ENCODE measurements around the gene CADPS2.

CADPS2 gene

DNA sequence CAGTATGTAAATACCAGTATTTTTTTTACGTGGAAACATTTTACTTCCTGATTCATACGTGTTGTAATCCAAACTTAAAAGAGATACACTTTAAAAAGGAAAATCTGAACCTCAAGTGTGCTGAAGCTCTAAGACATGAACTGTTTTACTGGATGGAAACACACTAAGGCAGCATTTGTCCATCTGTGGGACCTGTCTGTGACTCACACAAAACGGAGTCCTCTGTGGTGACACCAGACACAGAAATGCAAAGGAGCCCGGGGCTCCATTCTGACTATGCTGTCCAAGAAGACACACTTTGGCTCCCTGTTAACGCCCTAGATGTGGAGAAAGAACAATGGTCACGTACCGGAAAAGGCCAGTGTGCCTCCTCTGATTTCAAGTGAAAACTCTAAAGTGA is 211.2 kb downstream of the CADPS2 start:
- no peak overlapping the region for H2AFZ ChIP-seq (ENCODE audit: low read length)
- DNase-seq = no peak

DNA sequence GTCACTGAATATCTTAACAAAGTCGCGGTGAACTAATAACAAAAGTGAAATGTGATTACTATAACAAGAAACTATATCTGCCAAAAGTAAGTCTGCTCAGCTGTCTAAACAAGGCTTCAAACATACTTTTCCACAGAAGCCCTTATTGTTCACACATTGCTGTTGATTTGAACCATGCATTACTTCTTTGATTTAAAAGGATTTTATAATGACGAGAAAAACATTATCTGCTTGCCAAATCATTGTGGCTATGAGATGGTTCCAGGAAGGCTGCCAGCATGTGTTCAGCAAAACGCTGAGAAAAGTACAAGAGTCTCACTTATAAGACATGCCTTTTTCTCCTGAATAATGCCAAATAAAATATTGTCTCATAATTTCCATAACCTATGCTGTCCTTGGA is 211.8 kb downstream of the CADPS2 start:
- H3K4me3 ChIP-seq (ENCODE audit: low read length) = no peak overlapping the region
- no peaks in the 10 kb centered on the region for H3K27me3 ChIP-seq (replicated peaks; ENCODE audit: insufficient read depth, low read length)
- H3K27ac ChIP-seq (ENCODE audit: low read length) = no peak overlapping the region
- no peak overlapping the region for H3K9ac ChIP-seq (ENCODE audit: low read length)
- no peaks in the 10 kb centered on the region for H4K20me1 ChIP-seq (ENCODE audit: insufficient read depth, low read length)
- no peaks in the 10 kb centered on the region for H3F3A ChIP-seq (ENCODE audit: insufficient read depth, low read length)
- peaks cover 27% of the 10 kb centered on the region for H3K79me2 ChIP-seq (ENCODE audit: low read length)
- no peak for DNase-seq
- H3K4me1 ChIP-seq (ENCODE audit: low read length) = no peaks in the 10 kb centered on the region
- H3K36me3 ChIP-seq (replicated peaks; ENCODE audit: insufficient read depth, low read length) = no peaks in the 10 kb centered on the region
- H3K4me2 ChIP-seq (ENCODE audit: low read depth, low read length) = no peak overlapping the region
- no peaks in the 10 kb centered on the region for H3K9me3 ChIP-seq (replicated peaks; ENCODE audit: insufficient read depth, low read length)
- no peak overlapping the region for H2AFZ ChIP-seq (ENCODE audit: low read length)
- H3K9me2 ChIP-seq (replicated peaks; ENCODE audit: insufficient read depth, low read length) = no peaks in the 10 kb centered on the region
- TF ChIP-seq, protein P1, sequence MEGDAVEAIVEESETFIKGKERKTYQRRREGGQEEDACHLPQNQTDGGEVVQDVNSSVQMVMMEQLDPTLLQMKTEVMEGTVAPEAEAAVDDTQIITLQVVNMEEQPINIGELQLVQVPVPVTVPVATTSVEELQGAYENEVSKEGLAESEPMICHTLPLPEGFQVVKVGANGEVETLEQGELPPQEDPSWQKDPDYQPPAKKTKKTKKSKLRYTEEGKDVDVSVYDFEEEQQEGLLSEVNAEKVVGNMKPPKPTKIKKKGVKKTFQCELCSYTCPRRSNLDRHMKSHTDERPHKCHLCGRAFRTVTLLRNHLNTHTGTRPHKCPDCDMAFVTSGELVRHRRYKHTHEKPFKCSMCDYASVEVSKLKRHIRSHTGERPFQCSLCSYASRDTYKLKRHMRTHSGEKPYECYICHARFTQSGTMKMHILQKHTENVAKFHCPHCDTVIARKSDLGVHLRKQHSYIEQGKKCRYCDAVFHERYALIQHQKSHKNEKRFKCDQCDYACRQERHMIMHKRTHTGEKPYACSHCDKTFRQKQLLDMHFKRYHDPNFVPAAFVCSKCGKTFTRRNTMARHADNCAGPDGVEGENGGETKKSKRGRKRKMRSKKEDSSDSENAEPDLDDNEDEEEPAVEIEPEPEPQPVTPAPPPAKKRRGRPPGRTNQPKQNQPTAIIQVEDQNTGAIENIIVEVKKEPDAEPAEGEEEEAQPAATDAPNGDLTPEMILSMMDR (IDR thresholded peaks at IDR 0.05; ENCODE audit: low read length) = no peak
- TF ChIP-seq EZH2 (optimal IDR thresholded peaks at IDR 0.05; ENCODE audit: low read depth, low read length) (no peak), EZH2phosphoT487 (IDR thresholded peaks at IDR 0.05; ENCODE audit: low read length) (no peak)

More for the DNA sequence above, 211.2 kb downstream of the CADPS2 start:
- Histone ChIP-seq H3K4me3 (ENCODE audit: low read length) (no peak overlapping the region), H3K27me3 (replicated peaks; ENCODE audit: insufficient read depth, low read length) (no peaks in the 10 kb centered on the region), H3K4me2 (ENCODE audit: low read depth, low read length) (no peak overlapping the region), H3K9ac (ENCODE audit: low read length) (no peak overlapping the region), H4K20me1 (ENCODE audit: insufficient read depth, low read length) (no peaks in the 10 kb centered on the region), H3F3A (ENCODE audit: insufficient read depth, low read length) (no peaks in the 10 kb centered on the region), H3K9me3 (replicated peaks; ENCODE audit: insufficient read depth, low read length) (no peaks in the 10 kb centered on the region), H3K9me2 (replicated peaks; ENCODE audit: insufficient read depth, low read length) (no peaks in the 10 kb centered on the region), H3K27ac (ENCODE audit: low read length) (no peak overlapping the region), H3K79me2 (ENCODE audit: low read length) (peaks cover 24% of the 10 kb centered on the region), H3K36me3 (replicated peaks; ENCODE audit: insufficient read depth, low read length) (no peaks in the 10 kb centered on the region), H3K4me1 (ENCODE audit: low read length) (no peaks in the 10 kb centered on the region)
- TF ChIP-seq EZH2phosphoT487 (IDR thresholded peaks at IDR 0.05; ENCODE audit: low read length) (no peak), EZH2 (optimal IDR thresholded peaks at IDR 0.05; ENCODE audit: low read depth, low read length) (no peak)
- TF ChIP-seq, protein P1 (IDR thresholded peaks at IDR 0.05; ENCODE audit: low read length) = no peak

DNA sequence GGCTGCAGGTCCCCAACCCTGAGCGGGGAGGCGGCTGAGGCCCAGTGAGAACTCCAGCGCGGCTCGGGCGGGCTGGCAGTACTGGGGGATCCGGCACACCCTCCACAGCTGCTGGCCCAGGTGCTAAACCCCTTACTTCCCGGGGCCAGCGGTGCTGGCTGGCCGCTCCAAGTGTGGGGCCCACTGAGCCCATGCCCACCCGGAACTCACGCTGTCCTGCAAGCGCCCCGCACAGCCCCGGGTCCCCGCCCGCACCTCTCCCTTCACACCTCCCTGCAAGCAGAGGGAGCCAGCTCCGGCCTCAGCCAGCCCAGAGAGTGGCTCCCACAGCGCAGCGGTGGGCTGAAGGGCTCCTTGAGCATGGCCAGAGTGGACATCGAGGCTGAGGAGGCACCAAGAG is 212.3 kb downstream of the CADPS2 start:
- Histone ChIP-seq H3K9me3 (replicated peaks; ENCODE audit: insufficient read depth, low read length) (no peaks in the 10 kb centered on the region), H3K9ac (ENCODE audit: low read length) (no peak overlapping the region), H3K79me2 (ENCODE audit: low read length) (peaks cover 30% of the 10 kb centered on the region), H4K20me1 (ENCODE audit: insufficient read depth, low read length) (no peaks in the 10 kb centered on the region), H3K27ac (ENCODE audit: low read length) (no peak overlapping the region), H2AFZ (ENCODE audit: low read length) (no peak overlapping the region), H3K4me1 (ENCODE audit: low read length) (no peaks in the 10 kb centered on the region), H3F3A (ENCODE audit: insufficient read depth, low read length) (no peaks in the 10 kb centered on the region), H3K4me2 (ENCODE audit: low read depth, low read length) (no peak overlapping the region), H3K9me2 (replicated peaks; ENCODE audit: insufficient read depth, low read length) (no peaks in the 10 kb centered on the region), H3K27me3 (replicated peaks; ENCODE audit: insufficient read depth, low read length) (no peaks in the 10 kb centered on the region), H3K4me3 (ENCODE audit: low read length) (no peak overlapping the region), H3K36me3 (replicated peaks; ENCODE audit: insufficient read depth, low read length) (no peaks in the 10 kb centered on the region)
- TF ChIP-seq EZH2phosphoT487 (IDR thresholded peaks at IDR 0.05; ENCODE audit: low read length) (no peak), EZH2 (optimal IDR thresholded peaks at IDR 0.05; ENCODE audit: low read depth, low read length) (no peak)
- TF ChIP-seq, protein P1 (IDR thresholded peaks at IDR 0.05; ENCODE audit: low read length) = no peak
- no peak for DNase-seq

Measured in MM.1S (cell line).